SH-SY5Y (cell line): ENCODE results near the gene MYLK.

Experiments
- GATA2 ChIP-seq: IDR thresholded peaks from 2 replicates; pipeline ENCODE4 v1.6.1; 2011; ENCODE audit warnings: mild to moderate bottlenecking, low read depth, low read length
- GATA3 ChIP-seq: IDR thresholded peaks from 2 replicates; pipeline ENCODE4 v1.6.1; 2011; ENCODE audit warnings: low read depth, mild to moderate bottlenecking, low read length, moderate library complexity

DNA sequence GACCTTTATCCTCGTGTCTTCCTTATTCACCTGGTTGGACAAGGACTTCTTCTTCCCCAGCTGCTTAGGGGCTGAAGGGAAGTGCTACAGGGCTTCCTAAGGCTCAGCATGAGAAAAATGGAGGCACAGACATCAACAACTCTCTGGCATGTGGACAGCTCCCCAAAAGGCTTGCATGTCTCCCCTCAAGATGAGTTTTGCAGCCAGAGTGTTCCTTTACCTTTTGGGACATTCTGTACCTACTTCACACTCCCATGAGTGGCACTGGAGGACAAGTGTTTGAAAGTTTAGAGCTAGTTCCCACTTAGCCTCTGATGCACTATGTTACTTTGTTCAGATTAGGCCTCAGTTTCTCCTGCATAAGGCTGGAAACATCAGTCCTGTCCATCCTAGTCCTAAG, 222.2 kb downstream of the MYLK start:
- TF ChIP-seq GATA3 (no peak), GATA2 (no peak)
